ENCODE results near the gene SLCO1C1.

The SLCO1C1 gene

DNA sequence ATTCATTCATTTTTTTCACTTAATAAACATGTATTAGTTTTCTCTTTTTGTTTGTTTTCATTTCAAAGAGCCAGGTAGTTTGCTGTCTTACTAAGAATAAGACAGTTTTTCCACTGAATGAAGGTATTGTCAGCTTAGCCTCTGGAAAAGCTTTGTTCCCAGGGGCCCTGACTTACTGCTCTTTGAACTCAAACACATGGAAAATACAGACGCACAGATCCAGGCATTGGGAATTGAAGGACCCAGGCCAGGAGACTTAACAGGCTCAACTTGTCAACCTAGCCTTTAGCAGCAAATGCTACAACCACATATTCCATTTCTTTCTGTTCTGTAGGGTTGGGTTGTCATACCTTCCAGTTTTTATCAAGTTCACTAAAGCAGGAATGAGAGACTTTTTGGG is 38.5 kb upstream of the SLCO1C1 start:
- Histone ChIP-seq H3K4me3 (ENCODE audit: low read depth, low read length, poor library complexity, severe bottlenecking) (no peak overlapping the region), H3K27ac (ENCODE audit: low read depth, low read length, poor library complexity, severe bottlenecking) (no peak overlapping the region), H3K27me3 (ENCODE audit: insufficient read depth, low read length) (no peaks in the 10 kb centered on the region), H3K9me2 (ENCODE audit: low read depth, low read length) (no peaks in the 10 kb centered on the region), H2AFZ (ENCODE audit: low read length) (no peak overlapping the region), H3K9me3 (ENCODE audit: low read length) (no peaks in the 10 kb centered on the region), H3K4me2 (ENCODE audit: low read length) (no peak overlapping the region), H3F3A (ENCODE audit: insufficient read depth, low read length) (no peaks in the 10 kb centered on the region), H3K9ac (ENCODE audit: low read length) (no peak overlapping the region), H3K79me2 (ENCODE audit: insufficient read depth, low read length) (no peaks in the 10 kb centered on the region), H3K4me1 (ENCODE audit: insufficient read depth, low read length, severe bottlenecking) (no peaks in the 10 kb centered on the region), H4K20me1 (ENCODE audit: insufficient read depth, low read length) (no peaks in the 10 kb centered on the region), H3K36me3 (ENCODE audit: insufficient read depth, low read length) (no peaks in the 10 kb centered on the region)
- no peak for TF ChIP-seq EZH2 (IDR thresholded peaks at IDR 0.05; ENCODE audit: borderline replicate concordance, low read length)
- TF ChIP-seq, protein P1, sequence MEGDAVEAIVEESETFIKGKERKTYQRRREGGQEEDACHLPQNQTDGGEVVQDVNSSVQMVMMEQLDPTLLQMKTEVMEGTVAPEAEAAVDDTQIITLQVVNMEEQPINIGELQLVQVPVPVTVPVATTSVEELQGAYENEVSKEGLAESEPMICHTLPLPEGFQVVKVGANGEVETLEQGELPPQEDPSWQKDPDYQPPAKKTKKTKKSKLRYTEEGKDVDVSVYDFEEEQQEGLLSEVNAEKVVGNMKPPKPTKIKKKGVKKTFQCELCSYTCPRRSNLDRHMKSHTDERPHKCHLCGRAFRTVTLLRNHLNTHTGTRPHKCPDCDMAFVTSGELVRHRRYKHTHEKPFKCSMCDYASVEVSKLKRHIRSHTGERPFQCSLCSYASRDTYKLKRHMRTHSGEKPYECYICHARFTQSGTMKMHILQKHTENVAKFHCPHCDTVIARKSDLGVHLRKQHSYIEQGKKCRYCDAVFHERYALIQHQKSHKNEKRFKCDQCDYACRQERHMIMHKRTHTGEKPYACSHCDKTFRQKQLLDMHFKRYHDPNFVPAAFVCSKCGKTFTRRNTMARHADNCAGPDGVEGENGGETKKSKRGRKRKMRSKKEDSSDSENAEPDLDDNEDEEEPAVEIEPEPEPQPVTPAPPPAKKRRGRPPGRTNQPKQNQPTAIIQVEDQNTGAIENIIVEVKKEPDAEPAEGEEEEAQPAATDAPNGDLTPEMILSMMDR (IDR thresholded peaks at IDR 0.05; ENCODE audit: low read length): no peak

DNA sequence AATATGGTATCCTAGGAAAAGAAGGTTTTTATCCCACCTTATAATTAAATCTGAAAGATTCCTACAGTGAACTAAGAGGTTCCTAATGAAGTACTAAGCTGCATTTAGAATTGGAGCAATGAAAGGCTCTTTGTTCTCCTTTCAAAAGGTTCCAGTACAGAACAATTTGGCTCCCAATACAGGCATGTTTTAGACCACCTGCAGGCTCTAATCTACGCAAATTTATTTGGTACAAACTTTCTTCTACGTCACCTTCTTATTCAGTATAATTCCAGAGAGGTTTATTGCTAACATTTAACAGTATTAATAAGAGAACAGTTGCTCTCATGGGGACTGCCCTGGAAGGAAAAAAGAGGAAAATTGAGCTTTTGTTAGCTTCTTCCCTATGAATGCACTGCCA is 37.6 kb upstream of the SLCO1C1 start:
- no peaks in the 10 kb centered on the region for H3K9me3 ChIP-seq (ENCODE audit: low read length)
- no peaks in the 10 kb centered on the region for H3K9me2 ChIP-seq (ENCODE audit: low read depth, low read length)
- no peak overlapping the region for H3K9ac ChIP-seq (ENCODE audit: low read length)
- no peak overlapping the region for H2AFZ ChIP-seq (ENCODE audit: low read length)
- H3K4me3 ChIP-seq (ENCODE audit: low read depth, low read length, poor library complexity, severe bottlenecking): no peak overlapping the region
- no peaks in the 10 kb centered on the region for H3K36me3 ChIP-seq (ENCODE audit: insufficient read depth, low read length)
- H3K27me3 ChIP-seq (ENCODE audit: insufficient read depth, low read length): no peaks in the 10 kb centered on the region
- no peaks in the 10 kb centered on the region for H3K79me2 ChIP-seq (ENCODE audit: insufficient read depth, low read length)
- H3K4me1 ChIP-seq (ENCODE audit: insufficient read depth, low read length, severe bottlenecking): no peaks in the 10 kb centered on the region
- H3K4me2 ChIP-seq (ENCODE audit: low read length): no peak overlapping the region
- no peaks in the 10 kb centered on the region for H3F3A ChIP-seq (ENCODE audit: insufficient read depth, low read length)
- no peaks in the 10 kb centered on the region for H4K20me1 ChIP-seq (ENCODE audit: insufficient read depth, low read length)
- TF ChIP-seq EZH2 (IDR thresholded peaks at IDR 0.05; ENCODE audit: borderline replicate concordance, low read length): no peak
- TF ChIP-seq, protein P1 (IDR thresholded peaks at IDR 0.05; ENCODE audit: low read length): no peak
- no peak overlapping the region for H3K27ac ChIP-seq (ENCODE audit: low read depth, low read length, poor library complexity, severe bottlenecking)

DNA sequence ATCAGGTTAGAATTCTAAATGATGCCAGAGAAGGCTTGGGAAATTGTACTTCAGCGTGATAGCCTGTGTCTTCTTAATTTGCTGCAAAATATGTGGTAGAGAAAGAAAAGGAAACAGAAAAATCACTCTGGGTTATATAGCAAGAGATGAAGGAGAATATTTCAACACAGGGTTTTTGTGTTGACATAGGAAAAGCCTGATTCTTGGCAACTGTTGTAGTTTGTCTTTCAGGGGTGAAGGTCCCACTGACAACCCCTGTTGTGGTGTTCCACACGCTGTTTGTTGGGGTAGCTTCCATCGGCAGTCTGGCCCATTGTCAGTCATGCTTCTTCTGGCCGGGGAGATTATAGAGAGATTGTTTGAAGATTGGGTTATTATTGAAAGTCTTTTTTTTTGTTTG is 13.8 kb upstream of the SLCO1C1 start:
- no peak overlapping the region for H3K9ac ChIP-seq (ENCODE audit: low read length)

More for the DNA sequence above, 13.8 kb upstream of the SLCO1C1 start:
- no peaks in the 10 kb centered on the region for H3K9me2 ChIP-seq (ENCODE audit: low read depth, low read length)
- no peaks in the 10 kb centered on the region for H3K9me3 ChIP-seq (ENCODE audit: low read length)
- H3K79me2 ChIP-seq (ENCODE audit: insufficient read depth, low read length): no peaks in the 10 kb centered on the region
- no peak overlapping the region for H3K27ac ChIP-seq (ENCODE audit: low read depth, low read length, poor library complexity, severe bottlenecking)
- no peaks in the 10 kb centered on the region for H4K20me1 ChIP-seq (ENCODE audit: insufficient read depth, low read length)
- H2AFZ ChIP-seq (ENCODE audit: low read length): no peak overlapping the region
- no peaks in the 10 kb centered on the region for H3K4me1 ChIP-seq (ENCODE audit: insufficient read depth, low read length, severe bottlenecking)
- no peaks in the 10 kb centered on the region for H3F3A ChIP-seq (ENCODE audit: insufficient read depth, low read length)
- no peak overlapping the region for H3K4me3 ChIP-seq (ENCODE audit: low read depth, low read length, poor library complexity, severe bottlenecking)
- H3K4me2 ChIP-seq (ENCODE audit: low read length): no peak overlapping the region
- H3K36me3 ChIP-seq (ENCODE audit: insufficient read depth, low read length): no peaks in the 10 kb centered on the region
- no peak for TF ChIP-seq EZH2 (IDR thresholded peaks at IDR 0.05; ENCODE audit: borderline replicate concordance, low read length)
- TF ChIP-seq, protein P1 (IDR thresholded peaks at IDR 0.05; ENCODE audit: low read length): no peak
- H3K27me3 ChIP-seq (ENCODE audit: insufficient read depth, low read length): no peaks in the 10 kb centered on the region

All from OCI-LY1 (cell line).